Measurements from ENCODE around the gene CCDC88A.
"Not testable (repeated sequence)": the region's sequence is repeated elsewhere in the genome, so short reads cannot be mapped to it uniquely, and the experiment has no call there.

CCDC88A gene

GRCh38 chr2:55391615-55392242 lies 27.9 kb downstream of the CCDC88A start:
- no peak for TF ChIP-seq CTCF (conservative IDR thresholded peaks at IDR 0.05; ENCODE audit: control insufficient read depth, insufficient read depth, low read depth, low read length)
- no peak overlapping the region for H3K4me3 ChIP-seq (ENCODE audit: control insufficient read depth, low read depth, low read length)
- DNase-seq (ENCODE audit: low read depth): no peak

GRCh38 chr2:55391155-55391554 lies 28.5 kb downstream of the CCDC88A start:
- no peak for DNase-seq (ENCODE audit: low read depth)
- no peak for TF ChIP-seq CTCF (conservative IDR thresholded peaks at IDR 0.05; ENCODE audit: control insufficient read depth, insufficient read depth, low read depth, low read length)
- no peak overlapping the region for H3K4me3 ChIP-seq (ENCODE audit: control insufficient read depth, low read depth, low read length)

- H3K4me3 ChIP-seq (ENCODE audit: control insufficient read depth, low read depth, low read length); DNase-seq (ENCODE audit: low read depth): not testable (repeated sequence)
Observed at GRCh38 chr2:55385516-55385915, 34.1 kb downstream of the CCDC88A start.

- peak; percentile 49 for DNase-seq (ENCODE audit: low read depth)
- TF ChIP-seq CTCF (conservative IDR thresholded peaks at IDR 0.05; ENCODE audit: control insufficient read depth, insufficient read depth, low read depth, low read length): no peak
Observed at GRCh38 chr2:55384786-55385185, 34.9 kb downstream of the CCDC88A start.

GRCh38 chr2:55371376-55371775 lies 48.3 kb downstream of the CCDC88A start:
- TF ChIP-seq CTCF (conservative IDR thresholded peaks at IDR 0.05; ENCODE audit: control insufficient read depth, insufficient read depth, low read depth, low read length): no peak
- DNase-seq (ENCODE audit: low read depth): no peak

More at GRCh38 chr2:55384786-55385185, 34.9 kb downstream of the CCDC88A start:
- H3K4me3 ChIP-seq (ENCODE audit: control insufficient read depth, low read depth, low read length): no peak overlapping the region

GRCh38 chr2:55370208-55370607 lies 49.4 kb downstream of the CCDC88A start:
- no peak for DNase-seq (ENCODE audit: low read depth)
- TF ChIP-seq CTCF (conservative IDR thresholded peaks at IDR 0.05; ENCODE audit: control insufficient read depth, insufficient read depth, low read depth, low read length): no peak
- no peak overlapping the region for H3K4me3 ChIP-seq (ENCODE audit: control insufficient read depth, low read depth, low read length)

More at GRCh38 chr2:55371376-55371775, 48.3 kb downstream of the CCDC88A start:
- H3K4me3 ChIP-seq (ENCODE audit: control insufficient read depth, low read depth, low read length): no peak overlapping the region

GRCh38 chr2:55365303-55365702 lies 54.4 kb downstream of the CCDC88A start:
- DNase-seq (ENCODE audit: low read depth): no peak
- H3K4me3 ChIP-seq (ENCODE audit: control insufficient read depth, low read depth, low read length): no peak overlapping the region
- TF ChIP-seq CTCF (conservative IDR thresholded peaks at IDR 0.05; ENCODE audit: control insufficient read depth, insufficient read depth, low read depth, low read length): no peak
